Thyroid gland (tissue), 4 donors: Measurements from ENCODE around the gene COA7. TPM values are rescaled to one million over a fixed set of nuclear protein-coding genes. Genes with fewer than 3 reads are reported as not detected.

Experiments
- DNase-seq, 2 donors: peaks; one replicate each; pipeline ENCODE4 v3.0.0-alpha.2; 2019
- H3K27ac ChIP-seq, 3 donors: fragments of 200-600 bp; sonication (generic); 1 replicate in 2 of 3; 2 replicates in 1 of 3; pipeline ENCODE4 v1.5.1; 2016 to 2019; ENCODE audit warnings: mild to moderate bottlenecking in 1 of 3, moderate library complexity in 1 of 3
- H3K27me3 ChIP-seq: fragments of 200-600 bp; sonication (generic); one replicate; pipeline ENCODE4 v1.5.1; 2019
- H3K36me3 ChIP-seq, 2 donors: fragments of 200-600 bp; sonication (generic); one replicate each; pipeline ENCODE4 v1.5.1; 2016 to 2019
- H3K4me1 ChIP-seq, 2 donors: fragments of 200-600 bp; sonication (generic); one replicate each; pipeline ENCODE4 v1.5.1; 2017 to 2019
- H3K4me3 ChIP-seq, 3 donors: fragments of 200-600 bp; sonication (generic); replicated peaks in 1 of 3; 1 replicate in 2 of 3; 2 replicates in 1 of 3; pipeline ENCODE4 v1.5.1; 2016; ENCODE audit warnings: mild to moderate bottlenecking in 1 of 3
- H3K9me3 ChIP-seq: fragments of 200-600 bp; sonication (generic); one replicate; pipeline ENCODE4 v1.5.1; 2017
- POLR2A ChIP-seq, 2 donors: fragments of 450-650 bp; IDR thresholded peaks; one replicate each; pipeline ENCODE4 v1.6.1; 2017; ENCODE audit warnings: antibody characterized with exemption in 2 of 2, mild to moderate bottlenecking in 2 of 2, moderate library complexity in 1 of 2
- WGBS, 2 donors: methylation state at CpG; one replicate each; pipeline ENCODE4 v1.1.5; 2017; 5-methylcytosine and 5-hydroxymethylcytosine counted together
- intact Hi-C: fragments of 100-400 bp; cut with DNase I; formaldehyde crosslinking; loops from one replicate; pipeline ENCODE4 v1.15.1; 2023
- total RNA-seq, 4 donors: library from RNA; depleted of rRNA; stranded (reverse); fragments of >200 nt; gene quantifications; one replicate each; pipeline ENCODE4 v1.2.3, GENCODE V29; 2016
- TF ChIP-seq, protein P1 (sequence below), 6 experiments: fragments of 200-600 bp in 3 of 6; fragments of 450-650 bp in 3 of 6; sonication (generic) in 3 of 6; IDR thresholded peaks; one replicate each; pipeline ENCODE4 v1.5.1; 2016 to 2019; ENCODE audit warnings: antibody characterized with exemption in 6 of 6, mild to moderate bottlenecking in 2 of 6, inconsistent platforms in 1 of 6, moderate library complexity in 1 of 6

Gene COA7
- total RNA-seq, 4 donors from 2014 or later = 10.6 to 14.7 (median 11.5) TPM

DNA sequence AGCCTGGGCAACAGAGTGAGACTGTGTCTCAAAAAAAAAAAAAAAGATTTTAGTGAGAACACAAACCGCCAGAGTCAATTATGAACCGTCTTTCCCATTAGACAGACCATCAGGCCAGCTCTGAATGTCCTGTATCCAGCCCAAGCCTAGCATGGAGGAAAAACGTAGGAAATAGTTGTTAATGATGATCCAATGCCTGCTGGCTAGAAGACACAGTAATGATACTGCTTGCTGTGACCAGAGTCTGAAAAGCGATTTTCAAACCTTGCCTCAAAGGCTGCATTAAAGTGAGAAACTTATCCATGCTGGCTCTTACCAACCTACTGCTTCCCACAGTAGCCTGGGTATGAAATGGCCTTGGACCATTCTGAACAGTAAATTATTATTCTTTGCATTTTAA lies 17.0 kb downstream of the COA7 start:
- TF ChIP-seq POLR2A (IDR thresholded peaks at IDR 0.05) = no peak
- TF ChIP-seq, protein P1, sequence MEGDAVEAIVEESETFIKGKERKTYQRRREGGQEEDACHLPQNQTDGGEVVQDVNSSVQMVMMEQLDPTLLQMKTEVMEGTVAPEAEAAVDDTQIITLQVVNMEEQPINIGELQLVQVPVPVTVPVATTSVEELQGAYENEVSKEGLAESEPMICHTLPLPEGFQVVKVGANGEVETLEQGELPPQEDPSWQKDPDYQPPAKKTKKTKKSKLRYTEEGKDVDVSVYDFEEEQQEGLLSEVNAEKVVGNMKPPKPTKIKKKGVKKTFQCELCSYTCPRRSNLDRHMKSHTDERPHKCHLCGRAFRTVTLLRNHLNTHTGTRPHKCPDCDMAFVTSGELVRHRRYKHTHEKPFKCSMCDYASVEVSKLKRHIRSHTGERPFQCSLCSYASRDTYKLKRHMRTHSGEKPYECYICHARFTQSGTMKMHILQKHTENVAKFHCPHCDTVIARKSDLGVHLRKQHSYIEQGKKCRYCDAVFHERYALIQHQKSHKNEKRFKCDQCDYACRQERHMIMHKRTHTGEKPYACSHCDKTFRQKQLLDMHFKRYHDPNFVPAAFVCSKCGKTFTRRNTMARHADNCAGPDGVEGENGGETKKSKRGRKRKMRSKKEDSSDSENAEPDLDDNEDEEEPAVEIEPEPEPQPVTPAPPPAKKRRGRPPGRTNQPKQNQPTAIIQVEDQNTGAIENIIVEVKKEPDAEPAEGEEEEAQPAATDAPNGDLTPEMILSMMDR (IDR thresholded peaks at IDR 0.05) = no peak
- DNase-seq = no peak
- H3K4me1 ChIP-seq = no peaks in the 10 kb centered on the region
- intact Hi-C loops = no loop called here
- no peak overlapping the region for H3K27ac ChIP-seq
- H3K9me3 ChIP-seq = no peaks in the 10 kb centered on the region
- H3K36me3 ChIP-seq = peaks cover 0 to 4% of the 10 kb centered on the region in 2 donors
- 87 to 90% methylated on average over 4 of the region's 4 CpGs for WGBS, 2 donors
- no peak overlapping the region for H3K4me3 ChIP-seq
- no peaks in the 10 kb centered on the region for H3K27me3 ChIP-seq

DNA sequence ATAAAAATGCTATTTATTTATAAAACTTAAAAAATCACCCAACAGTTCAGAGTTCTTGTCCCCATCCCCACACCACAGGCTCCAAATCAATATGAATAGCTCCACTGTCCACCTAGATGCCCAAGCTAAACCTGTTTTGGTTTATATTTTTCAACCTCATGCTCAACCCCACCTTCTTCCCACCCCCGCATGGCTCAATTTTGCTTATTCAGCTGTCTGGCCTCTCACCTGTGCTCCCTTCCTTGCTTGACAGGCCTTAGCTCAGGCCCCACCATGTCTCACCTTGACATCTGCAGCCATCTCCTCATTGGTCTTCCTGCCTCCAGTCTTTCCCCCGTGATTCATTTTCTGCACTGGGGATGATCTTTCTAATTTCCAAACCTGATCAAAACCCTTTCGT lies 17.8 kb downstream of the COA7 start:
- Histone ChIP-seq H3K4me3 (no peak overlapping the region), H3K9me3 (no peaks in the 10 kb centered on the region), H3K27me3 (no peaks in the 10 kb centered on the region), H3K27ac (no peak overlapping the region), H3K4me1 (no peaks in the 10 kb centered on the region), H3K36me3 (peaks cover 0 to 4% of the 10 kb centered on the region in 2 donors)
- WGBS, 2 donors = 86 to 90% methylated on average over 3 of the region's 3 CpGs
- intact Hi-C loops = no loop called here
- DNase-seq = no peak
- TF ChIP-seq, protein P1 (IDR thresholded peaks at IDR 0.05) = no peak
- no peak for TF ChIP-seq POLR2A (IDR thresholded peaks at IDR 0.05)

DNA sequence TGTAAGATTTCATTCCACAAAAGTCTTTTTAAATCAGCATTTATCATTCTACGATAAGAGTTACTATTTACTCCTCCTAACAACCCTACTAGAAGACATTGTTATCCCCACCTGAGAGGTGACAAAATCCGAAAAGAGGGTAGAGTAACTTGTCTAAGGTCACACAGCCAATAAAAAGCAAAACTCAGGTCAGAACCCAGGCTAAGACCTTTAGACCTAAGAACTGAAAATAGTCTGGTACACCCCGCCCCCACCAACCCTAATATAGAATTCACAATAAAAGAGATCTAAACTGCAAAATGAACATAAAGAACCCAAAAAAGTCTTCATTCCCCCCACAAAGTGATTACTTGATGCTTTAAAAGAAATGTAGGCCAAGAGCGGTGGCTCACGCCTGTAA lies 18.6 kb downstream of the COA7 start:
- TF ChIP-seq, protein P1 (IDR thresholded peaks at IDR 0.05) = no peak
- intact Hi-C loops = no loop called here
- H3K36me3 ChIP-seq = no peaks in the 10 kb centered on the region
- H3K9me3 ChIP-seq = no peaks in the 10 kb centered on the region
- no peaks in the 10 kb centered on the region for H3K4me1 ChIP-seq
- no peak overlapping the region for H3K27ac ChIP-seq
- DNase-seq = no peak
- no peaks in the 10 kb centered on the region for H3K27me3 ChIP-seq
- 94 to 95% methylated on average over 5 of the region's 5 CpGs for WGBS, 2 donors
- H3K4me3 ChIP-seq = no peak overlapping the region

DNA sequence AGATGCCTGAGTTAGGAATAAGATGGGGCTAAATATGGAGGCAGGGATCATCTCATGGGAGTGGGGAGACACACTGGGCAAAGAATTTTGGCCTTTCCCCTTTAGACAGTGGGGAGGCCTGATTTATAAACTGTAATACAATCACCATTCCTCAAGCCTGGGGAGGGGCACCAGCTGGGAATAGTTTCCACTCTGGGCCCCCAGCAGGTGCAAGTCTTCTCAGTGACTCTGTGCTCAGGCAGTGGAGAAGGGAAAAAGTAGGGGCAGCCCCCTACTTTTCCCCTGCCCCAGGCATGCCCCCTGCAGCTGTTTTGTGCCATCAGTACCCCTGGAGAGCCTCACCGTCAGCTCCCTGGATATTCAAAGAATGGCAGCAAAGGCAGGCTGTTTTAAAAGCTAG lies 19.1 kb downstream of the COA7 start:
- Histone ChIP-seq H3K27ac (no peak overlapping the region), H3K9me3 (no peaks in the 10 kb centered on the region), H3K4me1 (no peaks in the 10 kb centered on the region), H3K4me3 (no peak overlapping the region), H3K27me3 (no peaks in the 10 kb centered on the region), H3K36me3 (no peaks in the 10 kb centered on the region)
- intact Hi-C loops = no loop called here
- TF ChIP-seq, protein P1 (IDR thresholded peaks at IDR 0.05) = no peak
- TF ChIP-seq POLR2A (IDR thresholded peaks at IDR 0.05) = no peak
- no peak for DNase-seq
- 100% methylated on average over 1 of the region's 1 CpG for WGBS, 2 donors

DNA sequence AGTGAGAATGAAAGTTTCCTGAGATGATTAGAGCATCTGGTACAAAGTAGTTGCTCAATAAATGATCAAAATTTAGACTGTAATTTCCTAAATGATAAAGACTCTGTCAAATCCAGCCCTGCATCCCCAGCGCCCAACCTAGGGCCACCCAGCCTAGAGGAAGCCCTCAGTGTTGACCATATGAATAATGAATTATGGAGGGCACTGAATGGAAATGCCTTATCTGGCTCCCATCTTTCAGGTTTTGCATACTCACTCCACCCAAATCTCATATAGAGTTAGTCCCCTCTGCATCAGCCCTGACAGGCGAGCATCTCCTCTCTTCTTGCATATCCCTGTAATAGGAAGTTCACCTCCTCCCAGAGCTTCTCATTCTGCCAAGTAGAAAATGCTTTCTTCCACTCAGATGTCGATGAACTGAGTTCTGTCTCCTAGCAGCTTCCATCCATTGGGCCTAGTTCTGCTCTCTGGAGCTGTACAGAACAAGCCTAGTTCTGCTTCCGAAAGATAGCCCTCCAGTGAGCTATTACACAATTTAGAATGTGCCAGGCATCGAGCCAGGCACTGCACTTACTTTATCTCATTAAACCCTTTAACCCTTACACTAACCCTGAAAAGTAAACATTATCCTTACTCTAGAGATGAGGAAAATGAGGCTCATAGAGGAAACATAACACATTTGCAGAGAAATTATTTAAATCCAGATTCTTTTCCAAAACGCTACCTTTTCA lies 20.9 kb downstream of the COA7 start:
- H3K4me3 ChIP-seq = no peak overlapping the region

More for the DNA sequence above, 20.9 kb downstream of the COA7 start:
- DNase-seq = peak in 1 of 2 donors; percentile 14
- intact Hi-C loops = no loop called here
- Histone ChIP-seq H3K9me3 (no peaks in the 10 kb centered on the region), H3K36me3 (no peaks in the 10 kb centered on the region), H3K27me3 (no peaks in the 10 kb centered on the region), H3K27ac (no peak overlapping the region), H3K4me1 (no peaks in the 10 kb centered on the region)
- 66% methylated on average over 6 of the region's 6 CpGs for WGBS, 2 donors
- TF ChIP-seq, protein P1 (IDR thresholded peaks at IDR 0.05) = no peak
- no peak for TF ChIP-seq POLR2A (IDR thresholded peaks at IDR 0.05)
